DOHH2 (cell line): ENCODE results near the gene STX16.

ENCODE experiments used
- H3F3A ChIP-seq: fragments of 200-600 bp; sonication (generic), shearing (Covaris generic); 2 replicates; pipeline ENCODE4 v1.6.0; 2016; ENCODE audit warnings: antibody characterized with exemption, mild to moderate bottlenecking; ENCODE audit not compliant: control insufficient read depth, insufficient read depth
- H3K27ac ChIP-seq: fragments of 200-600 bp; sonication (generic); 2 replicates; pipeline ENCODE4 v1.5.1; 2014; ENCODE audit warnings: low read depth, mild to moderate bottlenecking, low read length, moderate library complexity
- H3K27me3 ChIP-seq: fragments of 200-600 bp; sonication (generic); 2 replicates; pipeline ENCODE4 v1.6.1; 2014; ENCODE audit warnings: mild to moderate bottlenecking, low read length, mixed read lengths; ENCODE audit not compliant: control insufficient read depth
- H3K36me3 ChIP-seq: fragments of 200-600 bp; sonication (generic); 2 replicates; pipeline ENCODE4 v1.6.1; 2014; ENCODE audit warnings: mild to moderate bottlenecking, low read length, moderate library complexity, mixed read lengths; ENCODE audit not compliant: control insufficient read depth
- H3K4me1 ChIP-seq: fragments of 200-600 bp; sonication (generic); 2 replicates; pipeline ENCODE4 v1.6.1; 2014; ENCODE audit warnings: mild to moderate bottlenecking, low read length, mixed read lengths; ENCODE audit not compliant: control insufficient read depth
- H3K4me2 ChIP-seq: fragments of 200-600 bp; sonication (generic); 2 replicates; pipeline ENCODE4 v1.6.0; 2014; ENCODE audit warnings: mild to moderate bottlenecking, low read length, moderate library complexity
- H3K4me3 ChIP-seq: fragments of 200-600 bp; sonication (generic); 2 replicates; pipeline ENCODE4 v1.5.1; 2014; ENCODE audit warnings: mild to moderate bottlenecking, low read length, mixed read lengths
- H3K79me2 ChIP-seq: fragments of 200-600 bp; sonication (generic); 2 replicates; pipeline ENCODE4 v1.6.1; 2014; ENCODE audit warnings: mild to moderate bottlenecking, low read length, mixed read lengths; ENCODE audit not compliant: control insufficient read depth
- H3K9me2 ChIP-seq: fragments of 200-600 bp; sonication (generic); replicated peaks from 2 replicates; pipeline ENCODE4 v1.6.1; 2014; ENCODE audit warnings: mild to moderate bottlenecking, low read length, mixed read lengths; ENCODE audit not compliant: control insufficient read depth
- H3K9me3 ChIP-seq: fragments of 200-600 bp; sonication (generic); 2 replicates; pipeline ENCODE4 v1.6.1; 2014; ENCODE audit warnings: antibody characterized with exemption, low read length, mixed read lengths; ENCODE audit not compliant: control insufficient read depth, insufficient read depth
- H4K20me1 ChIP-seq: fragments of 200-600 bp; sonication (generic); 2 replicates; pipeline ENCODE4 v1.6.0; 2014; ENCODE audit warnings: low read depth, mild to moderate bottlenecking, antibody characterized with exemption, low read length, moderate library complexity; ENCODE audit not compliant: control insufficient read depth, insufficient read depth
- CTCF ChIP-seq: fragments of 200-600 bp; sonication (generic); IDR thresholded peaks from one replicate; pipeline ENCODE4 v1.5.1; 2014; ENCODE audit warnings: antibody characterized with exemption, mild to moderate bottlenecking, low read depth, low read length; ENCODE audit not compliant: poor library complexity, severe bottlenecking
- EZH2phosphoT487 ChIP-seq: fragments of 200-600 bp; sonication (generic); IDR thresholded peaks from 2 replicates; pipeline ENCODE4 v1.6.1; 2017; ENCODE audit warnings: borderline replicate concordance, mild to moderate bottlenecking, antibody characterized with exemption, low read length, moderate library complexity, mixed read lengths

The STX16 gene

GRCh38 chr20:58657986-58658385 is 6.9 kb downstream of the STX16 start:
- no peaks in the 10 kb centered on the region for H3K9me3 ChIP-seq
- no peaks in the 10 kb centered on the region for H3F3A ChIP-seq
- no peaks in the 10 kb centered on the region for H3K27me3 ChIP-seq
- no peak overlapping the region for H3K27ac ChIP-seq
- H3K4me3 ChIP-seq: no peak overlapping the region
- peaks cover 19% of the 10 kb centered on the region for H4K20me1 ChIP-seq
- peaks cover 66% of the 10 kb centered on the region for H3K36me3 ChIP-seq
- H3K9me2 ChIP-seq: no peaks in the 10 kb centered on the region
- H3K4me2 ChIP-seq: no peak overlapping the region
- H3K4me1 ChIP-seq: peaks cover 48% of the 10 kb centered on the region
- no peak for TF ChIP-seq EZH2phosphoT487
- no peak for TF ChIP-seq CTCF
- peaks cover 97% of the 10 kb centered on the region for H3K79me2 ChIP-seq

- Histone ChIP-seq H3K27me3 (no peaks in the 10 kb centered on the region), H3F3A (no peaks in the 10 kb centered on the region), H3K4me2 (no peak overlapping the region), H3K9me2 (no peaks in the 10 kb centered on the region), H3K27ac (no peak overlapping the region), H3K4me3 (no peak overlapping the region), H3K36me3 (peaks cover 62% of the 10 kb centered on the region), H3K9me3 (no peaks in the 10 kb centered on the region), H4K20me1 (peaks cover 11% of the 10 kb centered on the region; the same call in 1 of the 2 replicates), H3K4me1 (peaks cover 40% of the 10 kb centered on the region), H3K79me2 (peaks cover 96% of the 10 kb centered on the region)
- no peak for TF ChIP-seq EZH2phosphoT487
- TF ChIP-seq CTCF: no peak
These were observed 7.7 kb downstream of the STX16 start for GRCh38 chr20:58658760-58659159.

GRCh38 chr20:58659841-58660240 is 8.8 kb downstream of the STX16 start:
- peaks cover 30% of the 10 kb centered on the region for H3K4me1 ChIP-seq
- H3K4me3 ChIP-seq: no peak overlapping the region
- no peaks in the 10 kb centered on the region for H3K27me3 ChIP-seq
- peaks cover 96% of the 10 kb centered on the region for H3K79me2 ChIP-seq
- no peak for TF ChIP-seq CTCF
- TF ChIP-seq EZH2phosphoT487: no peak
- no peaks in the 10 kb centered on the region for H3F3A ChIP-seq
- H3K27ac ChIP-seq: no peak overlapping the region
- no peaks in the 10 kb centered on the region for H3K9me3 ChIP-seq
- H3K36me3 ChIP-seq: peaks cover 56% of the 10 kb centered on the region
- peaks cover 9% of the 10 kb centered on the region; the same call in 1 of the 2 replicates for H4K20me1 ChIP-seq
- H3K4me2 ChIP-seq: peak overlapping the region; percentile 12
- no peaks in the 10 kb centered on the region for H3K9me2 ChIP-seq
